ENCODE data around the gene CFAP161.

Gene CFAP161

DNA sequence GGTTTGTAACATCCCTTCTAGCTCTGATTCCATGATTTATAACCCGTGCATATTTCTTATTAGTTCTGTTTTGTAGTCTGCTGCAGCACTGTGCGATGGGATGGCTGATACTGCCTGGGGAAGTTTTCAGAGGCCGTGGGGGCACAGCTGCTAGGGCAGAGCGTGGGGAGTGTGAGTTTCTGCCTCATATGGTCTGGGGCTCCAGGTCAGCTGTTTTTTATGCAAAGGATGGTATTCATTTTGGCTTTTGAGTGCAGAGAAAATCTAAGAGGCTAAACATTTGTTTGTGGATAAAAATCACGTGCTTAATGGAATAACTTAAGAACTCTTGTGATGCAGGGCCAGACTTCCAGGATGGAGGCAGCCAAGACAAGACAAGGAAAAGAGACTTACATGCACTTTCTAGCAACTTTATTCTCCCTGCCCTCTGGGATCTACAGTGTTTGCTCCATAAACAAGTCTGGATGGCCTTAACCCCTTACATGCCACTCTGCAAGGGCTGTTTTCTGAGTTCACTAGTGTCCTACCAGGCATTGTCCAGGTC lies 45.5 kb upstream of the CFAP161 start:
- no peak for TF ChIP-seq EZH2 (IDR thresholded peaks at IDR 0.05; ENCODE audit: borderline replicate concordance, low read length)
- TF ChIP-seq, protein P1, sequence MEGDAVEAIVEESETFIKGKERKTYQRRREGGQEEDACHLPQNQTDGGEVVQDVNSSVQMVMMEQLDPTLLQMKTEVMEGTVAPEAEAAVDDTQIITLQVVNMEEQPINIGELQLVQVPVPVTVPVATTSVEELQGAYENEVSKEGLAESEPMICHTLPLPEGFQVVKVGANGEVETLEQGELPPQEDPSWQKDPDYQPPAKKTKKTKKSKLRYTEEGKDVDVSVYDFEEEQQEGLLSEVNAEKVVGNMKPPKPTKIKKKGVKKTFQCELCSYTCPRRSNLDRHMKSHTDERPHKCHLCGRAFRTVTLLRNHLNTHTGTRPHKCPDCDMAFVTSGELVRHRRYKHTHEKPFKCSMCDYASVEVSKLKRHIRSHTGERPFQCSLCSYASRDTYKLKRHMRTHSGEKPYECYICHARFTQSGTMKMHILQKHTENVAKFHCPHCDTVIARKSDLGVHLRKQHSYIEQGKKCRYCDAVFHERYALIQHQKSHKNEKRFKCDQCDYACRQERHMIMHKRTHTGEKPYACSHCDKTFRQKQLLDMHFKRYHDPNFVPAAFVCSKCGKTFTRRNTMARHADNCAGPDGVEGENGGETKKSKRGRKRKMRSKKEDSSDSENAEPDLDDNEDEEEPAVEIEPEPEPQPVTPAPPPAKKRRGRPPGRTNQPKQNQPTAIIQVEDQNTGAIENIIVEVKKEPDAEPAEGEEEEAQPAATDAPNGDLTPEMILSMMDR (IDR thresholded peaks at IDR 0.05; ENCODE audit: low read length) = no peak
- H3K79me2 ChIP-seq (ENCODE audit: insufficient read depth, low read length) = no peaks in the 10 kb centered on the region
- H3K4me3 ChIP-seq (ENCODE audit: low read depth, low read length, poor library complexity, severe bottlenecking) = no peak overlapping the region
- H3K27ac ChIP-seq (ENCODE audit: low read depth, low read length, poor library complexity, severe bottlenecking) = no peak overlapping the region
- no peak overlapping the region for H3K4me2 ChIP-seq (ENCODE audit: low read length)
- H3K36me3 ChIP-seq (ENCODE audit: insufficient read depth, low read length) = no peaks in the 10 kb centered on the region
- no peak overlapping the region for H2AFZ ChIP-seq (ENCODE audit: low read length)
- H3K9me3 ChIP-seq (ENCODE audit: low read length) = no peaks in the 10 kb centered on the region
- no peaks in the 10 kb centered on the region for H4K20me1 ChIP-seq (ENCODE audit: insufficient read depth, low read length)
- no peak overlapping the region for H3K9ac ChIP-seq (ENCODE audit: low read length)
- H3K9me2 ChIP-seq (ENCODE audit: low read depth, low read length) = no peaks in the 10 kb centered on the region
- no peaks in the 10 kb centered on the region for H3F3A ChIP-seq (ENCODE audit: insufficient read depth, low read length)
- no peaks in the 10 kb centered on the region for H3K4me1 ChIP-seq (ENCODE audit: insufficient read depth, low read length, severe bottlenecking)
- no peaks in the 10 kb centered on the region for H3K27me3 ChIP-seq (ENCODE audit: insufficient read depth, low read length)

DNA sequence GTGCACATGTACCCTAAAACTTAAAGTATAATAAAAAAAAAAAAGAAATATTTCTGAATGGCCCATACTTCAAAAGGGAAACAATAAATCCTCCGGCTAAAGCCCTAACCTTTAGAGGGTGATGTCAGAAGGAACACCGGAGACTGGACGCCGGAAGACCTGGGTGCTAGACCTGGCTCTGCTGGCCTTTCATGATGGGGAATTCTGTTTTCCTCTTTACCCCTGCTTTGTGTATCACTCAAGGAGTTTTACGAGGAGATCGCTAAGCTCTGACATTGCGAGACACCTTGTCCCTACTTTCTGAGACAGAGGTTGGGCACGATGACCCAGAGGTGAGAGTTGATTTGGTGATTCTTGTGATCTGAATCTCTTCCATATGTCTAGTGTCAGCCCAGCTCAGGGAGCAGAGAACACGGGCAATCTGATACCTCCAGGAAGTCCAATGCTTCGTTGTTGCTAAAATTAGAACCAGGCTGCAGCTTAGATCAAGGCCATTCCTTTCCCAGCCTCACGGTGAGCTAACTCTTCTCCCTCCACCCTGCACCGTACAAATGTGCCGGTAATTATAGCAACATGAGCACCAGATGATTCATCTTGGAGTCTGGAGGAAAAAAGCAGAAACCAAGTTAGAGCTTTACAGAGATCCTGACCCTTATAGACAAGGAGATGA lies 42.0 kb upstream of the CFAP161 start:
- Histone ChIP-seq H2AFZ (ENCODE audit: low read length) (no peak overlapping the region), H3K27ac (ENCODE audit: low read depth, low read length, poor library complexity, severe bottlenecking) (no peak overlapping the region), H3K79me2 (ENCODE audit: insufficient read depth, low read length) (no peaks in the 10 kb centered on the region), H3K4me2 (ENCODE audit: low read length) (no peak overlapping the region), H3K27me3 (ENCODE audit: insufficient read depth, low read length) (no peaks in the 10 kb centered on the region), H3K36me3 (ENCODE audit: insufficient read depth, low read length) (no peaks in the 10 kb centered on the region), H3K9ac (ENCODE audit: low read length) (no peak overlapping the region), H3K9me3 (ENCODE audit: low read length) (no peaks in the 10 kb centered on the region), H4K20me1 (ENCODE audit: insufficient read depth, low read length) (no peaks in the 10 kb centered on the region), H3F3A (ENCODE audit: insufficient read depth, low read length) (no peaks in the 10 kb centered on the region), H3K4me3 (ENCODE audit: low read depth, low read length, poor library complexity, severe bottlenecking) (no peak overlapping the region), H3K9me2 (ENCODE audit: low read depth, low read length) (no peaks in the 10 kb centered on the region), H3K4me1 (ENCODE audit: insufficient read depth, low read length, severe bottlenecking) (no peaks in the 10 kb centered on the region)
- TF ChIP-seq, protein P1 (IDR thresholded peaks at IDR 0.05; ENCODE audit: low read length) = no peak
- no peak for TF ChIP-seq EZH2 (IDR thresholded peaks at IDR 0.05; ENCODE audit: borderline replicate concordance, low read length)

DNA sequence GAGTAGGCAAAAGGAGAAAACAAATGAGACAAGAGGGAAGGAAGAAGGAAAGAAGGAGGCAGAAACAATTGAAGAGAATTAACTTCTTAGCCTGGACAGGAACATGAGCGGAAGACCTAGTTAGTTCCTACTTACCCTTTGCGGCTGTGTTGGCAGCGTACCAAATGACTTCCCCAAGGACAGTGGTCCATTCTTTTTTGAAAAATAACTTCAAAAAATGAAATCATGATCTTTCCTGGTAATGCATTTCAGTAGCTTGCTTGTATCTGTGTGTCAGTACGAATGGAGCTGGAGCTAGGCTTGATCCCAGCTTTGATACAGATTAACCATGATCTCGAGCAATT lies 41.5 kb upstream of the CFAP161 start:
- Histone ChIP-seq H3K9me2 (ENCODE audit: low read depth, low read length) (no peaks in the 10 kb centered on the region), H2AFZ (ENCODE audit: low read length) (no peak overlapping the region), H3F3A (ENCODE audit: insufficient read depth, low read length) (no peaks in the 10 kb centered on the region), H3K36me3 (ENCODE audit: insufficient read depth, low read length) (no peaks in the 10 kb centered on the region), H3K27me3 (ENCODE audit: insufficient read depth, low read length) (no peaks in the 10 kb centered on the region), H3K27ac (ENCODE audit: low read depth, low read length, poor library complexity, severe bottlenecking) (no peak overlapping the region), H3K4me3 (ENCODE audit: low read depth, low read length, poor library complexity, severe bottlenecking) (no peak overlapping the region), H4K20me1 (ENCODE audit: insufficient read depth, low read length) (no peaks in the 10 kb centered on the region), H3K9ac (ENCODE audit: low read length) (no peak overlapping the region), H3K79me2 (ENCODE audit: insufficient read depth, low read length) (no peaks in the 10 kb centered on the region), H3K9me3 (ENCODE audit: low read length) (no peaks in the 10 kb centered on the region), H3K4me2 (ENCODE audit: low read length) (no peak overlapping the region), H3K4me1 (ENCODE audit: insufficient read depth, low read length, severe bottlenecking) (no peaks in the 10 kb centered on the region)
- TF ChIP-seq, protein P1 (IDR thresholded peaks at IDR 0.05; ENCODE audit: low read length) = no peak
- no peak for TF ChIP-seq EZH2 (IDR thresholded peaks at IDR 0.05; ENCODE audit: borderline replicate concordance, low read length)

Measured in OCI-LY1 (cell line).